EH (cell line): ENCODE results near the gene RNU5B-1.

Experiments used
- DNase-seq: peaks from one replicate; pipeline ENCODE4 v3.0.0-alpha.2; 2015; ENCODE audit warnings: low read depth

RNU5B-1 gene

DNA sequence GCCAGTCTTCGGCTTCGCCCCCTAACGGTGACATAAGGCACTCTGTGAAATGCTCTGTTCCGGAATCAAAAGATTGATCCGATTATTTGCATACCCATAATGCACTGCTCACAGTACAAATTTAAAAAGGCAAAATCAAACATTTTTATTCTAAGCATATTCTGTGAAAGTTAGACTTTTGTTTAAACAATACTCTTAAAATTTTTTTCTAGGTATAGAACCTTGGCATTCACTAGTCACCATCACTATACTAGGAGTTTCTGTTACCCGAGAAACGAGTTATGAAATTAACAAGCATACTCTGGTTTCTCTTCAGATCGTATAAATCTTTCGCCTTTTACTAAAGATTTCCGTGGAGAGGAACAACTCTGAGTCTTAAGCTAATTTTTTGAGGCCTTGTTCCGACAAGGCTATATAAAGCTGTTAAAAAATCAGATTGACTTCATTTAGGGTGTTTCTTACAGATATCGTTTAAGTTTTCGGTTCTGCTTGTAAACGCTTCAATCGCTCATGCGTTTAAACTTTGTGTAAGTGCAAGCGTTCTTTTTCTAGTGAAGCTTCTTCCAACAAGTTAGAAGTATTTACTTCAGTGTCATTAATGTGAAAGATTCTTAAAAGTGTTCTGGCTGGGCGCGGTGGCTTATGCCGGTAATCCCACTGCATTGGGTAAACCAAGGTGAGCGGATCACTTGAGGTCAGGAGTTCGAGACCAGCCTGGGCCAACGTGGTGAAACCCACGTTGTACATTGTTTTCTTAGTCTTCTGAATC, at the start of gene RNU5B-1:
TSS of gene RNU5B-1 (plus strand) at position 297 of the 769 bp plus-strand sequence.
- peak; percentile 98 for DNase-seq

DNA sequence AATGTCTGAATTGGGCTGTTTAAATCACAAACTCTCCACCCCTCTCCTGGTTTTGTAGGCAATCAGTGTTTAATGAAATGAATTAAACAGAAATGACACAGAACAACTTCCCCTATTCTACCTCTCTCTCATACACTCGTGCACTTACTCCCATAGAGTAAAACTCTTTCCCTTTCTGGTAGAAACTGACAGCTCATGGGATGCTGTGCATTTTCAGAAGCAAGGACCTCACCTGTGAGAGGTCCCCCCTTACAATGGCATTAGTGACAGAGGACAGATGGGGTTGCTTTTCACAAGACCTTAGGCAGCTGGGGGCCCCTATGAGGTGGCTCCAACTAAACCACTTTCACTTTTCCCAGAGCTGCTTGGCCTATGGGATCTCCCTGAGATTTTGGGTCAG, 49.7 kb upstream of the RNU5B-1 start:
- no peak for DNase-seq

DNA sequence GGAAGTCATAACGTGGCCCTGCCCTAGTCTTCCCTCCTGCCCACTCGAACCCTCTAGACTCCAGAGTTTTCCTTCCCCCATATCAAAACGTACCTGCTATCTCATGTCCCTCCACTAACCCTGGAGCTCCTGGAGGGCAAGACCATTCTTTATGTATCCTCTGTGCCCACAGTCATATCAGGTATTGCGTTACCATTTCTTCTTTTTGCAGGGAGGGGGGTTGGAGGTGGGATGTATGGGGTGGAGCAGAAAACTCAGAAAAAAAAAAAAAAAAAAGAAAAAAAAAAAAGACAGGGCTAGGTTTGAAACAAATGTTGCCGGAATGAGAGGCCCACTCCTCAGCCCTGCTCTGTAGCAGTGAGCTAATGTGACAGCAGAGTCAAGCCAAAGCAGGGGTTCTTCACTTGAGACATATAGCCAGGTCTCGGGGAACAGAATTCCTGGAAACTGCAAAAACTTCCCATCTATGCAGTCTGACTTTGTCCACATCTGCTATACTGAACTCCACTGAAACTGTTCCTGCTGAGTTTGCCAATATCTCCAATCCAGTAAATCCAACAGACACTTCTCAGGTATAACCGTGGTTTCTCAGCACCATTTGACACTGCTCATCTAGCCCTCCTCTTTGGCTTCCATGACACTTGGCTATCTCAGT, 48.9 kb upstream of the RNU5B-1 start:
- no peak for DNase-seq

DNA sequence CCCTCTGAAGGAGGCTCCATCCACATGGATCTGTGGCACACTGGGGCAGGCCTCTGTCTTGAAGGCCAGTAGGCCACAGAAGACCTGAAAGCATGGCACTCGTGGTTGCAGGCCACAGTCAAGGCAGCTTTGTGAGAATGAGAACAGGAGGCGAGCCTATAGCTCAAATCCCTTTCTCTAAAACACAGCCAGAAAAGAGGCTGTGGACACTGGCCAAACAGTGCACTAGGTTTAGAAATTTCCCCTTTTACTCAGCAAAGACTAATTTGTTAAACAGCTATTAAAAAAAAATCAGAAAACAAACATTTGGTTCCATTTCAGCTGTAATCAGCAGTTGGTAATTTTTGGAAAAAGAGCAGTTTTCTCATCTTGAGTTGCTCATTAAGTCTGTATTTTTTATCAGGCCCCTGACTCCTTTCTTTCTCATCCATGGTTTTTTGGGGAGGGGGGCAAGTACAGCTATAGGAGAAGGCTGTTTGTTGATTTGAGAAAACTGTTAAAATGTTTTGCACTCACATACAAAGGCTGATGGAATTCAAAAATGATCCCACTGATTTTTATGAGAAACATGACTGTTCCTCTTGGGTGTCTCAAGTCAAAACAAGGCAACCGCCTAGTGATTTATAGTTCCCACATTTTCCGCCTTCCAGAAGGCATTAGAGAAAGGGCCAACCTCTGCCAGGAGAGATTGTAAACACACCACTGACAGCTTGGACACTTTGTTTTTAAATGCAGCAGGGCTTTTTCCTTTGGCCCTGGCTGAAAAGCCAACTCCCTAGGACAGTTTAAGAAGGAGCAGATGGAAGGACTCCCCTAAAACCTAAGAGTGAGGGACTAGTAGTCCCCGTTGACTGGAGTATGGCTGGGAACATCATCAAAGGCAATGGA, 45.9 kb upstream of the RNU5B-1 start:
- peak; percentile 8 for DNase-seq

DNA sequence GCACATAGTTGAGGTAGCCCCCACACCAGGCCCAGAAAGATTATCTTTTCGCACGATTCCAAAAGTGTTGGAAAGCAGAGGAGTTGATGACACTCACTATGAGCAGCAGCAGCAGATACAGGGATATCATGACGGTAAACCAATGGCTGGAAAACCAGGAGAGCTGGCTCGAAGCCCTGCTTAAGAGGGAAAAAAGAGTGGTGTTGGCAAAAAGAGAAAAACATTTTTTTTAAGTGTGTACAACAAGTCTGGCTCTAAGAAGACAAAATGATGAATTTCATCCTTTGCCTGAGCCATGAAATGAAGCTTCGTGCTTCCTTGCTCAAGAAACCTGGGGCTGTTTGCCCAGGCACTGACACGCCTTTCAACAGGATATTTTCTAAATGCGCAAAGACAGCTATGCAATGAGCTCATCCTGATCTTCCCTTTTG, 45.1 kb upstream of the RNU5B-1 start:
- no peak for DNase-seq

DNA sequence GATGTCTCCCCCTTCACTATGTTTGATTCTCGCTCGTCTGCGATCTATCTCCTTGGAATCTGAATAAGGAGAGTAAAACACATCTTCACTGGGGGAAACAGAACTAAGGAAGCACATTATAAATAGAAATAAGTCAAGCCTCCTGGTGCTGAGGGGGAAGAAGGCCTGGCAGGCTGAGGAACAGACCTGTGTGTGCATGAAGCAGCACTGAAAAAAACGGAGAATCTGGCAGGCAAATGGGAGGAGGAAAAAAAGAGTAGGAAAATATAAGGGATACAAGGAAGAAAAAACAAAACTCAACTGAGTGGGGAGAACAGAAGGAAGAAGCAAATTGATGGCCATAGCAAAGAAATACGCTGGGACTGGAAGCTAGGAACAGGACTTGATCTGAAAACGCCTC, 43.5 kb upstream of the RNU5B-1 start:
- DNase-seq = no peak

DNA sequence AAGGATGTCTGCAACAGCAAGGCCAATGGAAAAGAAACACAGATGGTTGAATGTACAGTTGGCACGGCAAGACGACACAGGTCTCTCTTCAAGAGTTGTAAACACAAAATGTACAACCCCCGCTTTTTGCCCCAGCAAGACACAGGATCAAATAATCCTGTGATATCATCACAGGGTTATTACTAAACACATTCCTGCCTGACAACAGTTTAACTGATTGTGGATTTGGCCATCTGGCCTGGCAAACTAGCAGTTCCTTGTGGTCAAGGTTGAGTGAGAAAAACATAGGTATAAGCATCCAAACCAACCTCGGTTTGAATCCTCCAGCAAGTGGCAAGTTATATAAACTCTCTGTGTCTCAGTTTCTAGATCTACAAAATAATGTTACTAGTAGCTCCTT, 41.2 kb upstream of the RNU5B-1 start:
- DNase-seq = no peak

DNA sequence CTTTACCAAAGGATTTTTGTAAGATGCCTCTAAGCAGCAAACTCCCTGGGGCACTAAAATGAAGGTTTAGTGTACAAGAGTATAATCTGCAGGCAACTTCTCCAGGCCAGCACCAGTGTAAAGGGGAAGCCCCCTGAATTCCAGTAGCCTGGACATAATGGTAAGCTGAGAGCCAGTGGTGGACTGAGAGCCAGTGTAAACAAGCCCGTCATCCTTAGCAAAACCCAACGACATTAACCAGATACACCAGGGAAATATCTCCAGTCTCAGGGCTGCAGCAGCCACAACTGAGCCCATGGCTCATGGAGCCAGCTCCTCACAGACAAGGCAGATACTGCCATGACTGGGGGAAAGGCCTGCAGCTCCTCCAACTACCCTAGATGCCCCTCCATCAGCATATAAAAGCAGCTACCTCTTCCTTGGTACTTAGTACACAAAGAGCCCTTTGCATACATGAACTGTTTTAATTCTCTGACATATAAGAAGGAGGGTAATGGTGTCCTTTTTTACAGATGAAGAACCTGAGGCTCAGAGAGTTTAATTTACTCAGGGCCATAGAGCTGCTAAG, 39.5 kb upstream of the RNU5B-1 start:
- no peak for DNase-seq

DNA sequence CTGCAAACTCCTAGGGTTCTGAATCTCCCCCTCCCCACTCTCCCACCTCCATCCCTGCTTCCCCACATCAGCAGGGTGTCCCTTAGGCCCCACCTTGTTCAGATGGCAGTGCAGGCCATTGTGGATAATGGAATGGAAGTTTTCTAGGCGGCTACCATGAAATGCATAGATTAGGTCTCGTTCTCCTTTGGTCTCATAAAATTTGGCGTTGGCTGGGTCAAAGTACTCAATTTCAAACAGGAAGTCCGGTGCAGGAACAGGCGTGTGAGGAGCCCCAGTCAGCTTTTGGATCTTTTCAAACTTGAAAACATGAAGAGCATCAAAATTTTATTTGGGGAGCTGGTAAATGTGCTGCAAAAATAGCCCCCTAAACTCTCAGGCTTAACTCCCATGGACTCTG, 38.0 kb upstream of the RNU5B-1 start:
- no peak for DNase-seq

DNA sequence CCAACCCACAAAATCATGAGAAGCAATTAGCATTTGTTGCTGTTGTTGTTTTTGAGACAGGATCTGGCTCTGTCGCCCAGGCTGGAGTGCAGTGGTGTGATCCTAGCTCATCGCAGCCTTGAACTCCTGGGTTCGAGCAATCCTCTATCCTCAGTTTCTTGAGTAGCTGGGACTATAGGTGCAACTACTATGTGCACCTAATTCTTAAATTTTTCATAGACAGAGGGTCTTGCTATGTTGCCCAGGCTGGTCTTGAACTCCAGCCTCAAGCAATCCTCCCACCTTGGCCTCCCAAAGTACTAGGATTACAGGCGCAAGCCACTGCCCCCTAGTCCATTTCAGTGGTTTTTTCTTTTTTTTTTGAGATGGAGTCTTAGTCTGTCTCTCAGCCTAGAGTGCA, 36.1 kb upstream of the RNU5B-1 start:
- no peak for DNase-seq

DNA sequence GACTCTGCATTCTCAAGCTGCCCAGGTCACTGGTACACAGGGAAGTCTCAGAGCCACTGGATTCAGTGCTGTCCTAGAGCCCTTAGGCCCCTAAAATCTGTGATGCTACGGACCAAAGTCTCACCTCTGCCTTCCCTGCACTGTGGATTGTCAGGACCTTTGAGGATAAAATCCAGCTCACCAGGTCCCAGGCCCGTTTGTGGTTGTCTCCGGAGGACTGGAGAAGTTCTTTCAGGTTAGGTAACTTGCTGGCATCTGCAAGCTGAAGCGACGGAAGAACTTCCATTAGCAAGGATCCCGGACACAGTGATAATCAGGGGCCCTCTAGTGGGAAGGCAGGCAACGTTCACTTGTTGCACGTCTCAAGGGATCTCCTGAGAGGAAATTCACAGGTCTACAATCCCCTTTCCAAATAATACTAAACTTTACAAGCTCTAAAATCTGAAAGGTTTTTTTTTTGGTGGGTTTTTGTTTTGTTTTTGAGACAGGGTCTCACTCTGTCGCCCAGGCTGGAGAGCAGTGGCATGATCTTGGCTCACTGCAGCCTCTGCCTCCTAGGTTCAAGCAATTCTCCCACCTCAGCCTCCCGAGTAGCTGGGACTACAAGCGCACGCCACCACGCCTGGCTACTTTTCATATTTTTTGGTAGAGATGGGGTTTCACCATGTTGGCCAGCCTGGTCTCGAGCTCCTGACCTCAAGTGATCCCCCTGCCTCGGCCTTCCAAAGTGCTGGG, 33.5 kb upstream of the RNU5B-1 start:
- peak; percentile 74 for DNase-seq

DNA sequence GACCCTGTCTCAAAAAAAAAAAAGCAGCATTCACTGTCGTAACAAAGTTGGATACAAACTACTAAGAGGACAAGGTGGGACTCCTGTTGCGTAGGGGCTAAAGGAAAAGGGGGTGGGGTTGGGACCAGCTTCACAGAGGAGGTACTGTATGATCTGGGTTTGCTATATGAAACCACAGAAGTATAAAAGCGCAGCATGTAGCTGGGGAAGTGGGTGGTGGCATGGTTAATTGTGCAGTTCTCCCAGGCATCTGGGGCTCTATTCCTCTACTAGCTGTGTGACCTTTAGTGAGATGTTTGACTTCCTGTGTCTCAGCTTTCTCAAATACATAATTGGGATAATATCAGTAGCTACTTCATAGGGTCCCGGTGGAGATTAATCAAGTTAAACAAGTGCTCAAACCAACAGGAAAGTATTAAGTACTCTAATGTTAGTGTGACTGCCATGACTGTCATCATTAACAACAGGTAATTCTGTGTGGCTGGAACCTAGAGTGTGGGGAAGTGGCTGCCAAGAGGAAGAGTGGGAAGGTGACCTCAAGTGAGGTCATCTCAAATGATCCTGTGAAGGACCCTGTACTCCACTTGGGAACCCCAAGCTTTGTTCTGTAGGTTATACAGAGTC, 29.3 kb upstream of the RNU5B-1 start:
- DNase-seq = no peak

DNA sequence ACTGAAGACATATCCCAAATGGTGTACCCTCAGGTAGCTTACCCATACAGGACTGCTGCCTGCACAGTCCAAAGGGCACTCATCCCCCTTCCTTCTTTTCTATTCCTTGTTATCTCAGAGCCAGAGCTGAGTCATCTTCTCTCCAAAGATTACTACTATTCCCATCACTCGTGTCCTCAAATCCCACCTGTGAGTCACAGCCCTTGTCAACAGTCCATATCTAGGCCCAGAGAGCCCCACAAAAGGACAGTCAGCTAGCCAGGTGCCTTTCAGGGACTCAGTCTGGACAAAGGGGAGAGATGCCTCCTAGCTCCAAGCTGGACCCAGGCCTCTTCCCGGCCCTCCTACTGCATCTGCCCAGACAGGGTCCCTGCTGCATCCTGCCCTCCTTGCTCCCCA, 28.8 kb upstream of the RNU5B-1 start:
- DNase-seq = peak; percentile 46

DNA sequence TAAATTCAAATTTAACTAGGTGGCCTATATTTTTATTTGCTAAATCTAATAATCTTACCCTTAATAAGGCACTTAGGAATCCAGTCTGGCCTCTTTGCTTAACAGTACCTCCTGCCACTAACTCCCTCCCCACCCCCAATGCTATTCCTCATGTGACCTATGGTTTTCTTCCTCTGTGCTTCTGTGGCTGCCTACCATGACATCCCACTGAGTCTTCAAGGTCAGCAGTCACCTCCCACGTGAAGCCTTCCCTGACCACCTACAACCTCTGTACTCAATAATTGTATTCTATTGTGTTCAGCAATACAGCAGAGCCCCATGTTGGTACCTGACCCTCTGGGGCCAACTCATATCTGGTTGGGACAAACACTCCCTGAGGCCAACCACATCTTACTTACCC, 27.5 kb upstream of the RNU5B-1 start:
- no peak for DNase-seq

DNA sequence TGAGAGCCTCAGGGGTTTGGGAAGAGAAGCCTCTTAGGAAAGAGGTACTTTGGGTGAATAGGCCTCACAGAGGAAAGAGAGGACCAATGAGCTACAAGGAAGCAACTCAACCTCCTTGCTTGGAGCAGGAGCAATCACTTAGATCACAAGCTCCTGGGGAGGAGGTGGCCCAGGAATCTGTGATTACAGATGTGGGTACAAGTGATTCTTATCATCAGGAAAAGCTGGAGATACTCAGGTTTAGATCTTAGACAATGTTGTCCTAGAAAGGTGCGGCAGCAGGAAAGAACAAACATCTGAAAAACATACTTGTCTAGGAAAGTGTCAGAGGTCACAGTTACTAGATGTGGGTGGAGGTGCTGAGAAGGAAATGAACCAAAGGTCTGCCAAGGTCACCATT, 26.0 kb upstream of the RNU5B-1 start:
- DNase-seq = no peak

DNA sequence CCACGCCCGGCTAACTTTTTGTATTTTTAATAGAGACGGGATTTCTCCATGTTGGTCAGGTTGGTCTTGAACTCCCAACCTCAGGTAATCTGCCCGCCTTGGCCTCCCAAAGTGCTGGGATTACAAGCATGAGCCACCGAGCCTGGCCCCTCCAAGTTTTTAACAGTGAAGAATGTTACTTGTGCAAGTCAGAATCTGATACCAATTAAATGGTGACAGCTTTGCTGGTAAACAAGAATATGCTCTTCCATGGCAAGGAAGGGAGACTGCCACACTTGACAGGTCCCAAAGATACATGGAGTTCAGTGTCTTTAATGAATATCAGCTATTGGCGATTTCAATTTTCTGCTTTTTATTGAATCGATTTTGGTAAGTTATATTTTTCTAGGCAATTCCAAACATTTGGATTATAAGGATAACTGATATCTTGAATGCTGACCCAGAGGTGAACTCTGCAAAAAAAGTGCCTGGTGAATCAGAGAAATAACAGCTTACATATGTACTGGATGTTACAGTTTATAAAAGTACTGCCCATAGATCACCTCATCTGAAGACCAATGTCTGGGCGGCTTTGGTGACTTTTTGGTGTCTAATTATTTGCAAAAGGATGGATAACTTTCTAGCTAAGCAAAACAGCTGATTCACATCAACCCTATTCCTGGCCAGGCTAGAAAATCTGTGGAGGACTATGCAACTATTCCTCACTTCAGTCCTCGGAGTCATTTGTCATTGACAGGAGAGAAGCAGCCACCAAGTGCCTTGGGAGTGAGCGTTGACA, 19.0 kb upstream of the RNU5B-1 start:
- peak; percentile 52 for DNase-seq

DNA sequence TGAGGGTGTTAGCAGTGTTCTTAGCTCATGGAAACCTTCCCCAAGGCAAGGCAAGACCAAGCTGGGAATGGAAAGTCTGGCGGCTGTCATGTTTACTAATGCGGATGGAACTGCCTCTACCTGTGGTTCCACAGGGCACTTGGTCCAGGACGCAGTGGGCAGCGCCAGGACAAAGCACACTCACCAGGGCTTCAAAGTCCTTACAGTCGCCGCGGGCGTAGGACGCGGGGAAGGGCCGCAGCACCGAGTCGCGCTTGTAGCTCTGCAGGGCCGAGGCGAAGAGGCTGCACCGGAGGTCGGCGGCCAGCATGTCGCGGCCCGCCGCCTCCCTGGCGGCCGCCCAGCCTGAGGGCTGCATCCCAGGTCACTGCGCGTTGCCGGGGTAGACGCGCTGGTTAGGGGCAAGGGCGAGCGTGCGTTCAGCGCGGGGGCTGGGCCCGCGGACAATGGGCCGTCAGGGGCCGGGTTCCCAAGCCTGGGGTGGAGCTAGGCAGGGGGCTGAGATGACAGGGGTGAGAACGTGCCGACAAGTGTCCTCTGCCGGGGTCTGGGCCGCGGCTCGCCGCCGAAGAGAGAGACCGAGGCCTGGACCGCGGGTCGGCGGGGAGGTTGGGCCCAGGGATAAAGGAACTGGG, 18.3 kb upstream of the RNU5B-1 start:
- DNase-seq = peak; percentile 35

DNA sequence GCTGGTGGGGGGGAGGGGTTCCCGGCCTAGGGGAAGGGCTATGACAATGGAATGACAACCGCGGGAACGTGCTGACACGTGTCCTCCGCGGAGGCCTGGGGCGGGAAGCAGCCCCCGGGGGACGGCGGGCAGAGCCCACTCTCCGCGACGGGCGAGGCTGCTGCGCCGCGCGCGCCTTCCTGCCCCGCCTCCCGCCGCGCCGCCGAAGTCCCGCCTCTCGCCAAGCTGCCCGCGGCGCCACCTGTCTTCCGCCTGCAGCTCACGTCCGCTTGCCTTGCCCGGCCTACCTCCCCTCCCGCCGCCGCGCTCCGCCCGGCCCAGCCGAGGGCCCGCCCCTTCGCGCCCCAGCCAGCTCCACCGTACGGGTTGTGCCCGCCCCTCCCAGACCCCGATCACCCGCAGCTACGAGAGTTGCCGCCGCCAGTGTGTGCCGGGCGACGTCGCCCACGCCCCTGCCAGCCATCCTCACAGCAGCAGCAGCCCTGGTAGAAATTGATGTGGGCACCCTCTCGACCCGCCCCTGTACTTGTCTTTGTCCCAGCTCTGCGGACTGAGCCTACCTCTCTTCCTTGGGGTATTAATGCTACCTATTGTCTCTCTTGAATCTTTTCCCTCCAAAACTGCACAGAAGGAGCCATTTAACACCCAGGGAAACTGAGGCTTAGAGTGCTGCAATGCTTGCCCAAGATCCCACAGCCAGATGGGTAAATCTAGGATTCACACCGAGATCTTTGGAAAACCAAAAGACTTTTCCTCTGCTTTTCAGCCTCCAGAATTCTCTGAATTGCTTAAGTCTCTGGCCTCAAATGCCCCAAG, 17.6 kb upstream of the RNU5B-1 start, which contains the start of gene PARP16:
TSS of gene PARP16 (minus strand) at position 180 of the 816 bp plus-strand sequence. CDS start 457 bp downstream, outside the sequence.
- peak; percentile 85 for DNase-seq

DNA sequence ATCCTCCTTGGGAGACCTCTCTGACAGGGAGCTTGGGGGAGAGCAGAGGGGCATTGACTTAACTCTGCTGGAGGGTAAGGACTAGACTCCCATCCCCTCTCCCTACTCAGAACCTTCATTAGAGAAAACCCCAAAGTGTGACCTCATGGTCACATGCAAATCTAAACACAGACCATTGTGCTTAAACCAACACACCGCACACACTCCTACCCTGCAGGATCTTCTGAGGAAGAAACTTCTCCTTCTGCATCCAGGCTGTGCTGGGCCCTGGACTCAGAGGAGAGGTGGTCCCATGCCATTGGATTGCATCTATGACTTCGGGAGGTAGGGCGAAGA, 17.0 kb upstream of the RNU5B-1 start:
- DNase-seq = no peak
